ENCODE results near the gene FSTL5.

FSTL5 gene

GRCh38 chr4:161336016-161336530 is 827.7 kb downstream of the FSTL5 start:
- DNase-seq (ENCODE audit: low read depth, low spot score), result no peak

Data from activated naive CD8-positive, alpha-beta T cell treated with anti-CD3 and anti-CD28 coated beads, Interleukin-2, amount 50 U/mL, for 16 hours (primary cell).